Retinal pigment epithelial cell (primary cell): ENCODE data around the gene DISP3.

Experiments
- DNase-seq: peaks from one replicate; pipeline ENCODE4 v3.0.0-alpha.2; 2010; ENCODE audit warnings: low read depth
- H3K4me3 ChIP-seq: 2 replicates; pipeline ENCODE4 v1.5.1; 2011; ENCODE audit warnings: mild to moderate bottlenecking, low read length, control low read depth, moderate library complexity
- TF ChIP-seq, protein P1 (sequence below): conservative IDR thresholded peaks from 2 replicates; pipeline ENCODE4 v1.5.1; 2011; ENCODE audit warnings: low read depth, low read length, control low read depth, inconsistent platforms

The DISP3 gene

DNA sequence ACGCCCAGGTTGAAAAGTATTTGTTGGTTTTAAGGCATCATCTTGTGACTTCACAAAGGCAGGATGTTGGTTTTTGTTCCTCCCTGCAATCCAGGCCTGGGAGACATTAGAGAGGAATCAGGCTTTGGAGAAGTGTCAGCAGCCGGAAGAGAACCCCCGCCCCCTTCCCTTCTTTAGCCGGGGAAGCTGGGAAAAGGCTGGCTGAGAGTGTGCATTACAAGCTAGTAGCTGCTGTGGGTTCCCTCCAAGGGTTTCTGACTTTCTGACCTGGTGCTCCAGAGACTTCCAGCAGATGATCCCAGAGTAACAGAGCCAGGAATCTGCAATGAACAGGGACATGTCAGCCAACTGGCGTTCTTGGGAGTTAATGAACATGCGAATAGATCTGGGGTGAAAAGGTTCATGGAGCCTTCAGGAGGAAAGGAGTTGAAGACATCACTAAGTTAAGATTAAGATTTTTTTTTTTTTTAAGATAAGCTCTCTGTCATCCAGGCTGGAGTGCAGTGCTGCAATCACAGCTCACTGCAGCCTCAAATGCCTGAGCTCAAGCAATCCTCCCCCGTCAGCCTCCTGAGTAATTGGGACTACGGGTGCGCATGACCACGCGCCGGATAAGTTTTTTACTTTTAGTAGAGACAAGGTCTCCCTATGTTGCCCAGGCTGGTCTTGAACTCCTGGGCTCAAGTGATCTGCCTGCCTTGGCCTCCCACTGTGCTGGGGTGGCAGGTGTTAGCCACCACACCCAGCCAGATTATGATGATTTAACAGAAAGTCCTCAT is 7.5 kb downstream of the DISP3 start:
- H3K4me3 ChIP-seq, result no peak overlapping the region
- TF ChIP-seq, protein P1, sequence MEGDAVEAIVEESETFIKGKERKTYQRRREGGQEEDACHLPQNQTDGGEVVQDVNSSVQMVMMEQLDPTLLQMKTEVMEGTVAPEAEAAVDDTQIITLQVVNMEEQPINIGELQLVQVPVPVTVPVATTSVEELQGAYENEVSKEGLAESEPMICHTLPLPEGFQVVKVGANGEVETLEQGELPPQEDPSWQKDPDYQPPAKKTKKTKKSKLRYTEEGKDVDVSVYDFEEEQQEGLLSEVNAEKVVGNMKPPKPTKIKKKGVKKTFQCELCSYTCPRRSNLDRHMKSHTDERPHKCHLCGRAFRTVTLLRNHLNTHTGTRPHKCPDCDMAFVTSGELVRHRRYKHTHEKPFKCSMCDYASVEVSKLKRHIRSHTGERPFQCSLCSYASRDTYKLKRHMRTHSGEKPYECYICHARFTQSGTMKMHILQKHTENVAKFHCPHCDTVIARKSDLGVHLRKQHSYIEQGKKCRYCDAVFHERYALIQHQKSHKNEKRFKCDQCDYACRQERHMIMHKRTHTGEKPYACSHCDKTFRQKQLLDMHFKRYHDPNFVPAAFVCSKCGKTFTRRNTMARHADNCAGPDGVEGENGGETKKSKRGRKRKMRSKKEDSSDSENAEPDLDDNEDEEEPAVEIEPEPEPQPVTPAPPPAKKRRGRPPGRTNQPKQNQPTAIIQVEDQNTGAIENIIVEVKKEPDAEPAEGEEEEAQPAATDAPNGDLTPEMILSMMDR, result no peak
- DNase-seq, result no peak

DNA sequence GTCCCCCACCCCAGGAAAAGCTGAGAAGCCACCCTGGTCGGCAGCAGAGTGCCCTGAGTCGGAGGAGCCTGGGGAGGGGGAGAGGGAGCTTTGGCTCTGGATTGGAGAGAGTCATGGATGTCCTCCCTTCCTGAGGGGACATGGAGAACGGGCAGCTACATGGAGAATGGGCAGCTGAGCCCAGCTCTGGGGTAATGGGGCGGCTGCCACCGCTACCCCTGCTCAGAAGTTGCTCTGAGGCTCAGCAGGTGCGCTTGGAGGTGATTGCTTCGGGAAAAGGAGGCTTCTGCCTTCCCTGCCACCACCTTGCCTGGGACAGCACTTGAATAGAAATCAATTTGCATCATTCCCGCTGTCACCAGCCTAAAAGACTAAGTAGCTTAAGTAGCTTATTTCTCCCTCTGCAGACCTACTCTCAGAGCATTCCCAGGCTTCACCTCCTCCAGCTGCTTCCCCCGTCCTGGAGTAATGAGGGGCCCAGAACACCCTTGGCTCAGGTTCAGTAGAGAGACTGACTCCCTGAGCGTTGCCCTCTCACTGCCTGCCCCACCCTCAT is 8.3 kb downstream of the DISP3 start:
- DNase-seq, result no peak
- no peak overlapping the region for H3K4me3 ChIP-seq
- TF ChIP-seq, protein P1, result no peak

DNA sequence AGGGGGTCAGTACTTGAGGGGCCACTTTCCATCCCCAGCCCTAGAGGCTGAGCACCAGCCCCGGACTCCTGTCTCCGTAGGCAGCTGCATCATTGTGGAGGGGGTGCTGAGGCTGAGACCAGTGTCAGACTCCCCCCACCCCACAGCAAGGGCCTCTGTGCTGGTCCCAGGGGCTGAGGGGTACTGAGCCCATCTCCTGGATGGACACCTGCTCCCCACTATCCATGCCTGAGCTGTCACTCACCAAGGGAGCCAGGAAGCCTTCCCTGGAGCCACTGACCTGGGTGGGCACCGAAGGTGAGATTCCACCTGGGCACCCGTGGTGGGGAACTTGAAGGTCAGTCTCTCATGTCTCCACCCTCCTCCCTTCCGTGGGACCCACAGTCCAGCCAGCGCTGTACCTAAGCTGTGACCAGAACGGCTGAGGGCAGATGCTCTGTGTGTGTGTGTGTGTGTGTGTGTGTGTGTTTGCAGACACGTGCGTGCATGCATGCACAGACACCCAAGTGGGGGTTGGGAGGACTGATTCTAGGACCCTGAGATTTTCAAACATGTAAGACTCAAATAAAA is 9.3 kb downstream of the DISP3 start:
- no peak for DNase-seq
- TF ChIP-seq, protein P1, result no peak
- no peak overlapping the region for H3K4me3 ChIP-seq

DNA sequence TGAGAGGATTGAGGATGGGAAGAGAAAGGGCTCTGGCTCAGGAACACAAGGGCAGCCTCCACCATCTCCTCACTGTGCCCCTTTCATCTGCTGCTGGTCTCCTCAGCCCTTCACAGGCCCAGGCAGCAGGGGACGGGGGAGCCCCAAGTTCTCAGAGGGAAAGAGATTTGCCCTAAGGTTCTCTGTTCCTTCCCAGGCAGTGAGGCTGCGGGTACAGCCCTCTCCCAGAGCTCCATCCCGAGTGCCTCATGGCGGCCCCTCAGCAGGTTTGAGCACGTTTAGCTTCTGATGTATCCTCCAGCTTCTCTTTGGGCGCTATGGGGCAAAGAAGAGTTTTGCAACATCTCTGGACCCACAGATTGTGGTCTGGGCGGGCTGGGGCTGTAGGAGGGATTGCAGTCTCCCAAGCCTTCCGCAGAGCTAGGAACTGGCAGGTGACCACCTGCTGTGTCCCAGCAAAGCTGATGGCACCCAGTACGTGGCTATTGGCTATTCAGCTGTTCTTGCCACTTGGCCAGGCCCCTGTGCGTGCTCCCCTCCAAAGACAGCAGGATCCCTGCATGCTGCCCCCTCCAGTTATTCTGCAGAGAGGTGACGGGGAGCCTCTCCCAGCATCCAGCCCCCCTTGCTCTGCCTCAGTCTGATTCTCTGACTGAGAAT is 10.1 kb downstream of the DISP3 start:
- H3K4me3 ChIP-seq, result no peak overlapping the region
- DNase-seq, result no peak
- TF ChIP-seq, protein P1, result no peak

DNA sequence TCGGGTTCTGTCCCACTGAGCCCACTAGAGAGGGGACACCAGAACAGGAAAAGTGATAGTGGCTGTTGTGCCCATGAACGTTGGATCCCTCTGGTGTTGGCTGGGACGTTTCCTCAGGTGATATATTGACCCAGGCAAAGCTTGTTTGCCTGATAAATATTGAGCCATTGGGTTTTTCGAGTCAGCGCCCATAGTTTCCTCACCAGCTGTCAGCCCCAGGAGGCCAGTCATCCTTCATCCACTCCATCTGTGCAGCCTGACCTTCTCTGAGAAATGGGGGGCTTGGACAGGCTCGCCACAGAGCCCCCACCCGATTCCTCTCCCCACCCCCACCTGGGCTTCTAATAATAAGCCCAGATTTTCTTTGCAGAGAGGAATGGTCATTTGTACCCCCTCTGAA is 13.3 kb downstream of the DISP3 start:
- DNase-seq, result no peak
- TF ChIP-seq, protein P1, result no peak
- no peak overlapping the region for H3K4me3 ChIP-seq

DNA sequence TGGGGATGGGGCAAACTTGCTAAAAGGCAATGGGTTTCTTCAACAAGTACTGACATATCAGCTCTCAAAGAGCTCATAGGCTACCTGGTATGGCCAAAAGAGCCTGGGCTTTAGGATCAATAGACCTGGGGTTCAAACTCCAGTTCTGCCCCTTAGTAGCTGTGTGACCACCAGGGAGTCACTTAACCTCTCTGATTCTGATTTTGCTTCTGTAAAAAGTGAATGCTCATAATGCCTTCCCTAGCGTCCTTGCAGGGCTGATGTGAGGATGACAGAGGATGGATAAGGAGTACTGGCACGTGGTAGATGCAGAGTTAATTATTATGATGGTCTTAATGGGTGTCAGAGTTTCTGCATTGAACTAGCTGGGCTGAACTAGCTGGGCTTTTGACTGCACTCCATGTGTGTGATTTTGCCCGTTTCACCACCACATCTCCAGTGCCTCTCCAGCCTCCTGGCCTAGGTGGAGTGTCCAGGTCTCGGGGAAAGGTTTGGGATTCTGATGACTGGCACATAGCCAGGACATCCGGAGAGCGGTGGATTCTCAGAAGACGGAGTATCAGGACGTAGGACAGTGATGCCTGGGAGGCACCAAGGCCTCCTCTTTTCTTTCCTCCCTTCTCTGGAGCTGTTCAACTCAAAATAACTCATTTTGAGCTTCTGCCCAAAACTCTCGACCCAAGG is 15.2 kb downstream of the DISP3 start:
- TF ChIP-seq, protein P1, result no peak
- no peak for DNase-seq
- H3K4me3 ChIP-seq, result no peak overlapping the region
